ENCODE results near the gene LARGE2. TPM values are rescaled to one million over a fixed set of nuclear protein-coding genes. Genes with fewer than 3 reads are reported as not detected.

Gene LARGE2
- total and polyA plus RNA-seq, 9 of the 15 experiments (the other 6 are each of a cell fraction or from before 2014, with no cell fraction given) = 0.56 to 14.1 (median 6.6) TPM

DNA sequence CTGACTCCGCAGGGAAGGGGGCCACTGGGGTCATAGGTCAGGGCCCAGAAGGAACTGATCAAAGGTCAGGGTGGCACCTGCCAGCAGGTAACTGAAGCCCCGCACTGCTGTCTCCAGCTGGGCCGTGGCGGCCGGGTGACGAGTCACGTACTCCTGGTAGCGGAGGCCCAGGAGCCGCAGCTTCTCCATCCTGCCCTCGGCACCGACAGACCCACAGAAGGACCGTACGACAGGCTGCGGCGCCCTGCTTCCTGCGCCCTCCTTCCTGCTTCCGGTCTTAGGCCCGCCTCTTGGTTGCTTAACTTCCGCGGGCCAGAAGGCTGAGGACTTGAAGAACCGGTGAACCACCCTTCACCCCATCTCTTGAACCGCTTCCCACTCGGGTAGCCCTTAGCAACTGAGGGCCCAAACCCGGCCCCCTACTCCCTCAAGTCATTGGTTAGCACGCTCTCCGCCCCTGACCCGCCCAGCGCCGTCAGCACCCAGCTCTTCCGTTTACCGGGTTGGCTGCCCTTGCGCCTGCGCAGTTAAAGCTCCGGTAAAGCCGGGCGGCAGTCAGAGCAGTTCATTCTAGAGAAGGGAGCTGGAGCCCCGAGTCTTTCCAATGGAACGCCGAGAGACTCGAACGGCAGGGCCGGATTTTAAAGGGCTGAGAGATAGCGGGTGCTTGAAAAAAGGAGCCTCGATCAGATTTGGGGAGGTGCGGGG, 4.7 kb upstream of the LARGE2 start, which contains the start of gene PEX16 (continued):
- no peak for TF ChIP-seq THRA (IDR thresholded peaks at IDR 0.05)
- peak in 2 of 3 experiments; percentile 66 to 87; a peak in 4 of 6 replicates for TF ChIP-seq ZBTB11 (CRISPR knock-in tag; IDR thresholded peaks at IDR 0.05)
- TF ChIP-seq, protein P1, sequence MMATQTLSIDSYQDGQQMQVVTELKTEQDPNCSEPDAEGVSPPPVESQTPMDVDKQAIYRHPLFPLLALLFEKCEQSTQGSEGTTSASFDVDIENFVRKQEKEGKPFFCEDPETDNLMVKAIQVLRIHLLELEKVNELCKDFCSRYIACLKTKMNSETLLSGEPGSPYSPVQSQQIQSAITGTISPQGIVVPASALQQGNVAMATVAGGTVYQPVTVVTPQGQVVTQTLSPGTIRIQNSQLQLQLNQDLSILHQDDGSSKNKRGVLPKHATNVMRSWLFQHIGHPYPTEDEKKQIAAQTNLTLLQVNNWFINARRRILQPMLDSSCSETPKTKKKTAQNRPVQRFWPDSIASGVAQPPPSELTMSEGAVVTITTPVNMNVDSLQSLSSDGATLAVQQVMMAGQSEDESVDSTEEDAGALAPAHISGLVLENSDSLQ (IDR thresholded peaks at IDR 0.05) = peak; percentile 34
- peak; percentile 45; the same call in 1 of the 2 replicates for TF ChIP-seq POLR2AphosphoS2 (IDR thresholded peaks at IDR 0.05; ENCODE audit: low read length)
- peak; percentile 90 for TF ChIP-seq NR2C1 (IDR thresholded peaks at IDR 0.05)
- TF ChIP-seq NR2C1 (tag; IDR thresholded peaks at IDR 0.05) = peak; percentile 92
- no peak for TF ChIP-seq PTBP1 (IDR thresholded peaks at IDR 0.05; ENCODE audit: low read depth, low read length)
- TF ChIP-seq BCLAF1 (IDR thresholded peaks at IDR 0.05; ENCODE audit: borderline replicate concordance in 1 of 2, control insufficient read depth in 1 of 2, low read depth in 2 of 2, low read length in 1 of 2) = no peak
- TF ChIP-seq CBX1 (IDR thresholded peaks at IDR 0.05; ENCODE audit: low read depth) = no peak
- peak; percentile 40 to 60; a peak in 3 of 4 replicates for TF ChIP-seq MAZ (CRISPR knock-in tag; conservative IDR thresholded peaks at IDR 0.05 in 1 of 2, IDR thresholded peaks at IDR 0.05 in 1 of 2)
- peak; percentile 56; the same call in 1 of the 2 replicates for TF ChIP-seq ETV1 (tag; conservative IDR thresholded peaks at IDR 0.05; ENCODE audit: low read depth)
- TF ChIP-seq ZNF589 (CRISPR knock-in tag; IDR thresholded peaks at IDR 0.05; ENCODE audit: low read depth) = peak; percentile 92
- peak; percentile 64 for TF ChIP-seq FOXM1 (IDR thresholded peaks at IDR 0.05; ENCODE audit: low read depth)
- TF ChIP-seq FOXM1 (CRISPR knock-in tag; IDR thresholded peaks at IDR 0.05; ENCODE audit: low read depth) = no peak
- TF ChIP-seq, protein P2, sequence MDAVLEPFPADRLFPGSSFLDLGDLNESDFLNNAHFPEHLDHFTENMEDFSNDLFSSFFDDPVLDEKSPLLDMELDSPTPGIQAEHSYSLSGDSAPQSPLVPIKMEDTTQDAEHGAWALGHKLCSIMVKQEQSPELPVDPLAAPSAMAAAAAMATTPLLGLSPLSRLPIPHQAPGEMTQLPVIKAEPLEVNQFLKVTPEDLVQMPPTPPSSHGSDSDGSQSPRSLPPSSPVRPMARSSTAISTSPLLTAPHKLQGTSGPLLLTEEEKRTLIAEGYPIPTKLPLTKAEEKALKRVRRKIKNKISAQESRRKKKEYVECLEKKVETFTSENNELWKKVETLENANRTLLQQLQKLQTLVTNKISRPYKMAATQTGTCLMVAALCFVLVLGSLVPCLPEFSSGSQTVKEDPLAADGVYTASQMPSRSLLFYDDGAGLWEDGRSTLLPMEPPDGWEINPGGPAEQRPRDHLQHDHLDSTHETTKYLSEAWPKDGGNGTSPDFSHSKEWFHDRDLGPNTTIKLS (IDR thresholded peaks at IDR 0.05; ENCODE audit: borderline replicate concordance, low read depth) = 0 out of 2 replicates have a peak, but pooled peaks have one; percentile 29

Data from K562 (cell line).